ENCODE measurements around the gene BRD7.

DNA sequence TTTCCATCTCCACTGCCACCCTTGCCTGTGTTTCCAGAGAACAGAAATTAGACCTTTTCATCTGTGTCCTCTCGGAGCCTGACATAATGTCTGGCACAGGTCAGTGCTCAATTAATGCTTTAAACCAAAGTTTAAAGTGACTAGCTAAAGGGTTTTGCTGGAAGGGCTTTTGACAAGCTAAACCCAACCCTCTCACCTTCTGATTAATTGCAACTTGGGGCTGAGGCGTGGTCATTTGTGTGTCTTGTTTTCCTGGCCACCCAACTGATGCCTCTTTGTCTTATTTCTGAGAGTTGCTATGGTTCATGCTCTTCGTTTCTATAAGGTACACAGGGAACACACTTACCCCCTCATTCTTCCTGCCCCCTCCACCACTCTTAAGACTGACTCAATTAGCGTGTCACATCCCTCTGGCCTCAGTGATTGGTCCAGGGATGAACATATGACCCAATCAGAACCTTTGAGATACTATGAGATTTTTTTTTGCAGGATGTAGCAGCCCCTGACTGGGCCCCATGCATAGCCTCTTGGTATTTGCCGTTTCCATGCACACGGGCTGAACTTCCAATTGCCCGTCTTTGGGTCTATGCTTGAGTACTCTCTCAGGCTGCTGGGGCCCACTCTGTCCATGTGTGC, 15.8 kb upstream of the BRD7 start:
- TF ChIP-seq, protein P1, sequence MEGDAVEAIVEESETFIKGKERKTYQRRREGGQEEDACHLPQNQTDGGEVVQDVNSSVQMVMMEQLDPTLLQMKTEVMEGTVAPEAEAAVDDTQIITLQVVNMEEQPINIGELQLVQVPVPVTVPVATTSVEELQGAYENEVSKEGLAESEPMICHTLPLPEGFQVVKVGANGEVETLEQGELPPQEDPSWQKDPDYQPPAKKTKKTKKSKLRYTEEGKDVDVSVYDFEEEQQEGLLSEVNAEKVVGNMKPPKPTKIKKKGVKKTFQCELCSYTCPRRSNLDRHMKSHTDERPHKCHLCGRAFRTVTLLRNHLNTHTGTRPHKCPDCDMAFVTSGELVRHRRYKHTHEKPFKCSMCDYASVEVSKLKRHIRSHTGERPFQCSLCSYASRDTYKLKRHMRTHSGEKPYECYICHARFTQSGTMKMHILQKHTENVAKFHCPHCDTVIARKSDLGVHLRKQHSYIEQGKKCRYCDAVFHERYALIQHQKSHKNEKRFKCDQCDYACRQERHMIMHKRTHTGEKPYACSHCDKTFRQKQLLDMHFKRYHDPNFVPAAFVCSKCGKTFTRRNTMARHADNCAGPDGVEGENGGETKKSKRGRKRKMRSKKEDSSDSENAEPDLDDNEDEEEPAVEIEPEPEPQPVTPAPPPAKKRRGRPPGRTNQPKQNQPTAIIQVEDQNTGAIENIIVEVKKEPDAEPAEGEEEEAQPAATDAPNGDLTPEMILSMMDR (IDR thresholded peaks at IDR 0.05), result no peak
- TF ChIP-seq, protein P2, sequence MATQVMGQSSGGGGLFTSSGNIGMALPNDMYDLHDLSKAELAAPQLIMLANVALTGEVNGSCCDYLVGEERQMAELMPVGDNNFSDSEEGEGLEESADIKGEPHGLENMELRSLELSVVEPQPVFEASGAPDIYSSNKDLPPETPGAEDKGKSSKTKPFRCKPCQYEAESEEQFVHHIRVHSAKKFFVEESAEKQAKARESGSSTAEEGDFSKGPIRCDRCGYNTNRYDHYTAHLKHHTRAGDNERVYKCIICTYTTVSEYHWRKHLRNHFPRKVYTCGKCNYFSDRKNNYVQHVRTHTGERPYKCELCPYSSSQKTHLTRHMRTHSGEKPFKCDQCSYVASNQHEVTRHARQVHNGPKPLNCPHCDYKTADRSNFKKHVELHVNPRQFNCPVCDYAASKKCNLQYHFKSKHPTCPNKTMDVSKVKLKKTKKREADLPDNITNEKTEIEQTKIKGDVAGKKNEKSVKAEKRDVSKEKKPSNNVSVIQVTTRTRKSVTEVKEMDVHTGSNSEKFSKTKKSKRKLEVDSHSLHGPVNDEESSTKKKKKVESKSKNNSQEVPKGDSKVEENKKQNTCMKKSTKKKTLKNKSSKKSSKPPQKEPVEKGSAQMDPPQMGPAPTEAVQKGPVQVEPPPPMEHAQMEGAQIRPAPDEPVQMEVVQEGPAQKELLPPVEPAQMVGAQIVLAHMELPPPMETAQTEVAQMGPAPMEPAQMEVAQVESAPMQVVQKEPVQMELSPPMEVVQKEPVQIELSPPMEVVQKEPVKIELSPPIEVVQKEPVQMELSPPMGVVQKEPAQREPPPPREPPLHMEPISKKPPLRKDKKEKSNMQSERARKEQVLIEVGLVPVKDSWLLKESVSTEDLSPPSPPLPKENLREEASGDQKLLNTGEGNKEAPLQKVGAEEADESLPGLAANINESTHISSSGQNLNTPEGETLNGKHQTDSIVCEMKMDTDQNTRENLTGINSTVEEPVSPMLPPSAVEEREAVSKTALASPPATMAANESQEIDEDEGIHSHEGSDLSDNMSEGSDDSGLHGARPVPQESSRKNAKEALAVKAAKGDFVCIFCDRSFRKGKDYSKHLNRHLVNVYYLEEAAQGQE (IDR thresholded peaks at IDR 0.05; ENCODE audit: insufficient read depth in 1 of 2, low read depth in 2 of 2, low read length in 1 of 2), result no peak
- TF ChIP-seq POLR2AphosphoS5 (IDR thresholded peaks at IDR 0.05; ENCODE audit: low read depth, low read length) (no peak), SIN3A (IDR thresholded peaks at IDR 0.05; ENCODE audit: borderline replicate concordance, insufficient read depth, low read depth, low read length) (no peak), TCF7L2 (IDR thresholded peaks at IDR 0.05; ENCODE audit: low read depth, low read length) (no peak)
